GM18870 (cell line): Measurements from ENCODE around the gene LAD1.

Experiments
- ATAC-seq: cut with Tn5 transposase; IDR thresholded peaks from one replicate; pipeline ENCODE4 v1.9.1; 2021; ENCODE audit warnings: moderate library complexity; ENCODE audit not compliant: unreplicated experiment

The LAD1 gene, protein sequence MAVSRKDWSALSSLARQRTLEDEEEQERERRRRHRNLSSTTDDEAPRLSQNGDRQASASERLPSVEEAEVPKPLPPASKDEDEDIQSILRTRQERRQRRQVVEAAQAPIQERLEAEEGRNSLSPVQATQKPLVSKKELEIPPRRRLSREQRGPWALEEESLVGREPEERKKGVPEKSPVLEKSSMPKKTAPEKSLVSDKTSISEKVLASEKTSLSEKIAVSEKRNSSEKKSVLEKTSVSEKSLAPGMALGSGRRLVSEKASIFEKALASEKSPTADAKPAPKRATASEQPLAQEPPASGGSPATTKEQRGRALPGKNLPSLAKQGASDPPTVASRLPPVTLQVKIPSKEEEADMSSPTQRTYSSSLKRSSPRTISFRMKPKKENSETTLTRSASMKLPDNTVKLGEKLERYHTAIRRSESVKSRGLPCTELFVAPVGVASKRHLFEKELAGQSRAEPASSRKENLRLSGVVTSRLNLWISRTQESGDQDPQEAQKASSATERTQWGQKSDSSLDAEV

GRCh38 chr1:201399018-201399351 is at the start of gene LAD1:
Gene LAD1, minus strand, starts transcription at chr1:201399324. Its CDS starts 18 bp downstream, at chr1:201399306.
- no peak for ATAC-seq

GRCh38 chr1:201447903-201448871 is 49.1 kb upstream of the LAD1 start:
- ATAC-seq: peak; percentile 51

DNA sequence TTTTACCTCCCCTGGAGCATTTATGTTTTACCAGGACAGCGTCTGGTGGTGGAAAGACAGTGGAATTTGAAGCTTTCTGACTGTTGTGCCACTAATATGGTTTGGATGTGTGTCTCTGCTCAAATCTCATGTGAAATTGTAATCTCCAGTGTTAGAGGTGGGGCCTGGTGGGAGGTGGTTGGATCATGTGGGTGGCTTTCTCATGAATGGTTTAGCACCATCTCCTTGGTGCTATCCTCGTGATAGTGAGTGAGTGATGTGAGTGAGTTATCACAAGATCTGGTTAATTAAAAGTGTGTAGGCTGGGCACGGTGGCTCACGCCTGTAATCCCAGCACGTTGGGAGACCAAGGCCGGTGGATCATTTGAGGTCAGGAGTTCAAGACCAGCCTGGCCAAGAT is 46.2 kb upstream of the LAD1 start:
- no peak for ATAC-seq

GRCh38 chr1:201444792-201445191 is 45.7 kb upstream of the LAD1 start:
- no peak for ATAC-seq

GRCh38 chr1:201443747-201444146 is 44.6 kb upstream of the LAD1 start:
- no peak for ATAC-seq

GRCh38 chr1:201436969-201437368 is 37.8 kb upstream of the LAD1 start:
- ATAC-seq: no peak

GRCh38 chr1:201436393-201436792 is 37.3 kb upstream of the LAD1 start:
- no peak for ATAC-seq

GRCh38 chr1:201434266-201434665 is 35.1 kb upstream of the LAD1 start:
- no peak for ATAC-seq

DNA sequence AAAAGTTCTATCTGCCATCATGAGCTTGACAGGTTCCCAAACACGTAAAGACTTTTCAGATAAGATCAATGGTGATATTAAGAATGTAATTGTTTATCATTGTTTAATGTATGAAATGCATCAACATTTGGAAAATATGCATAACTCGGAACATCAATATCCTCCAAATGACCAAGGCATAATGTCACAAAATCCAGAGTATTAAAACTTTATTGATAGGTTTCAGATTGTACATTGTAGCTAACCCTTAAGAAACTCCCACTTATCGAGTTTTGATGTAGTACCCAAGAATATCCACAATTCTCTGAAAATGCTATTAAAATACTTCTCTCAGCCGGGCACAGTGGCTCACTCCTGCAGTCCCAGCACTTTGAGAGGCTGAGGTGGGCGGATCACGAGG is 34.5 kb upstream of the LAD1 start:
- no peak for ATAC-seq

GRCh38 chr1:201430776-201431175 is 31.7 kb upstream of the LAD1 start:
- ATAC-seq: no peak

GRCh38 chr1:201429736-201430501 is 30.8 kb upstream of the LAD1 start:
- no peak for ATAC-seq

DNA sequence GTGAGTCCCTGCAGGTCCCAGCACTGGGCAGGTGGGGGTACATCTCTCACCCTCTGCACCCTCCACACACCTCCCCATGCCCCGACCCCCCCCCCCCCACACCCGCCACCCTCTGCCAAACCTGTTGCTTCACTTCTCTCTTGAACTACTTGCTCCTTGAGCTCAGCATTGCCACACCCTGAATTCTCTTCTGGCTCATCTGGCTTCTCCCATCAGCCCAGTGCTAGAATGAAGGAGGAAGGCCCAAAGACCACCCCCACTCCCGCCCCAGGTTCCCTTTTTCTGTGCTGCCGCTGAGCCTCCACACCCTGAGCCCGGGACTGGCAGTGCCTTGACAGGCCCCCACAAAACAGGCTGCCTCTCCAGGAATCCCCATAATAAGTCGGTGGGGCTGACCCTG is 28.8 kb upstream of the LAD1 start:
- ATAC-seq: no peak

GRCh38 chr1:201426479-201427310 is 27.6 kb upstream of the LAD1 start:
- no peak for ATAC-seq

DNA sequence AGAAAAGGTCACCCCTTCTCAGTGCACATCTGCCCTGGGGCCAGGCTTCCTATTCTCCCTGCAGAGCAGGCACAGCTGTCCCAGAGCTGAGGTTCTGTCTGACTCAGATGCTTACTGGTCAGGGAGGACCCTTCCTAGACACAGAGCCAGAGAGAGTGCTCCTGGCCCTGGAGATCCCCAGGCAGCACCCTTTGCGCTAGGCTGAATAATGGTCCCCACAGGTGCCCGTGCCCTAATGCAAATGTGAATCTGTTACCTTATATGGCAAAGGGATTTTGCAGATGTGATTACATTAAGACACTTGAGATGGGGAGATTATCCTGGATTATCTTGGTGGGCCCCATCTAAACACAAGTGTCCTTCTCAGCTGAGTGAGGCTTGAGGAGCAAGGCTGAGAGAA is 25.0 kb upstream of the LAD1 start:
- no peak for ATAC-seq

GRCh38 chr1:201423655-201424054 is 24.5 kb upstream of the LAD1 start:
- no peak for ATAC-seq

DNA sequence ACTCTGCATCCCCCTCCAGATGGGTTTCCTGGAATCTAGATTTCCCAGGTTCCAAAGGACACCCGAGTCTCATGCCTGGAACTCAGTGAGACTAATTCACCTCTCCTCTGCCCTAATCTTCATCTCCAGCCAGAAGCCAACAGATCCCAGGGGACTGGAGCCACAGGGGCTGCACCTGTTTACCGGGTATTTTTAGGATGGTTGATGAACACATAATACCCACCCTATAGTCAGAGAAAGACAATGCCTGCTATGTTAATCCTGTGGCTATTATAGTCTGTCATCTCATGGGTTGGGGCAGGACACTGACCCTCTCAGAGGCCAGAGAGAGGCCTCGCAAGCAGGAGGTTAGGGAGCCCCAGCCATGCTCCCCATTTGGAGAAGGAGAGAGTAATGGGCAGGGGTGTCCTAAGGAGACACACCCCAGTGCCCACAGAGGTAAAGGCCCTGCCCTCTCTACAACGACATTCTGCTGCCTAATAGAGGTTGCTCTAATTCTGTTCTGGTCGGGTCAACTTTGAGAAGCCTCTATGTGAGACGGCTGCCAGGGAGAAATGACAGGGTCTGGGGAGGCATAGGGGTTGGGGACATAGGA is 23.4 kb upstream of the LAD1 start:
- ATAC-seq: no peak

- no peak for ATAC-seq
Observed at GRCh38 chr1:201422026-201422425, 22.9 kb upstream of the LAD1 start.

- ATAC-seq: no peak
Observed at GRCh38 chr1:201421041-201421440, 21.9 kb upstream of the LAD1 start.

DNA sequence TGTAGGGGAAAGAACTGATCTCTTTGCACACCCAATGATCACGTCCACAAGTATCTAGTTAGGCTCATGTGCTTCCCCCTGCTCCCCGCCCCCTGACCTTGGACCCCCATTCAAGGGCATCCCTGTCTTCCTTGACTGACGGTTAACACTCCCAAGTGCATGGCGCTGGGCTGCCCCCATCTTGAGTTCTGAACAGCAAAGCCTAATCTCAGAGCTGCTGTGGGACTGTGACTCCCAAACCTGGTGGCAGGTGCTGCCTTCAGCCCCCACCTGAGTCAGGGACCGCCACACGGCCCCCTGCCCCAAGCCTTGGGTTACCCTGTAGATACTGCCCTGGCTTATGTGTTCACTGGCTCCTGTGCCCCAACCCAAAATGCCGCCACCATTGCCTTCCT is 21.5 kb upstream of the LAD1 start:
- ATAC-seq: no peak
